Hepatocyte (in vitro differentiated cells): ENCODE data around the gene TP53I11.

Experiments used
- EZH2 ChIP-seq: fragments of 200-600 bp; sonication (generic); IDR thresholded peaks from 2 replicates; pipeline ENCODE4 v1.6.1; 2016; ENCODE audit warnings: antibody characterized with exemption, mild to moderate bottlenecking, borderline replicate concordance
- EZH2phosphoT487 ChIP-seq: fragments of 200-600 bp; sonication (generic); IDR thresholded peaks from one replicate; pipeline ENCODE4 v1.6.1; 2018; ENCODE audit warnings: antibody characterized with exemption, mild to moderate bottlenecking, low read depth, moderate library complexity; ENCODE audit not compliant: unreplicated experiment, severe bottlenecking
- TF ChIP-seq, protein P1 (sequence below): fragments of 200-600 bp; sonication (generic); IDR thresholded peaks from 2 replicates; pipeline ENCODE4 v1.5.1; 2016; ENCODE audit warnings: antibody characterized with exemption, mild to moderate bottlenecking; ENCODE audit not compliant: poor library complexity

DNA sequence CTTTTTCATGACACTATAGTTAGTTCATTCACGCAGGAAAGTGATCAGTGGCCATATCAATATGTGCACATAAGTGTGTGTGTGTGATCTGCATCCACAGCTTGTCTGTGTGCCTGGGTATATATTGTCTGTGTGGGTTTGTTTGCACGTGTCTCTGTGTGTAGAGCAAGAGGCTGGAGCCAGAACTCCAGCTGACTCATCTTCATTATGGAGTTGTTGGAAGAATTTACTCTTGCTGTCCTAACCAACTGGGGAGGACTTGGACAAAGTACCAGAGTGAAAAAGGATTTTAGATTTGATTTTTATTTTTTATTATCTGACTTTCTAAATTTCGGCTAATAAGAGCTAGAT, 63.9 kb downstream of the TP53I11 start:
- TF ChIP-seq, protein P1, sequence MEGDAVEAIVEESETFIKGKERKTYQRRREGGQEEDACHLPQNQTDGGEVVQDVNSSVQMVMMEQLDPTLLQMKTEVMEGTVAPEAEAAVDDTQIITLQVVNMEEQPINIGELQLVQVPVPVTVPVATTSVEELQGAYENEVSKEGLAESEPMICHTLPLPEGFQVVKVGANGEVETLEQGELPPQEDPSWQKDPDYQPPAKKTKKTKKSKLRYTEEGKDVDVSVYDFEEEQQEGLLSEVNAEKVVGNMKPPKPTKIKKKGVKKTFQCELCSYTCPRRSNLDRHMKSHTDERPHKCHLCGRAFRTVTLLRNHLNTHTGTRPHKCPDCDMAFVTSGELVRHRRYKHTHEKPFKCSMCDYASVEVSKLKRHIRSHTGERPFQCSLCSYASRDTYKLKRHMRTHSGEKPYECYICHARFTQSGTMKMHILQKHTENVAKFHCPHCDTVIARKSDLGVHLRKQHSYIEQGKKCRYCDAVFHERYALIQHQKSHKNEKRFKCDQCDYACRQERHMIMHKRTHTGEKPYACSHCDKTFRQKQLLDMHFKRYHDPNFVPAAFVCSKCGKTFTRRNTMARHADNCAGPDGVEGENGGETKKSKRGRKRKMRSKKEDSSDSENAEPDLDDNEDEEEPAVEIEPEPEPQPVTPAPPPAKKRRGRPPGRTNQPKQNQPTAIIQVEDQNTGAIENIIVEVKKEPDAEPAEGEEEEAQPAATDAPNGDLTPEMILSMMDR: no peak
- TF ChIP-seq EZH2: no peak
- TF ChIP-seq EZH2phosphoT487: no peak
